Measurements from ENCODE around the gene ZNF554. TPM values are rescaled to one million over a fixed set of nuclear protein-coding genes. Genes with fewer than 3 reads are reported as not detected.
"Not testable (repeated sequence)": the region's sequence is repeated elsewhere in the genome, so short reads cannot be mapped to it uniquely, and the experiment has no call there.

The ZNF554 gene
- total and polyA plus RNA-seq, 2 experiments from 2014 or later = 4.0 to 5.5 TPM

GRCh38 chr19:2867025-2867991 is 47.6 kb downstream of the ZNF554 start, which contains the start of gene ZNF556:
Gene ZNF556, plus strand, starts transcription at chr19:2867335. Its CDS starts 87 bp downstream, at chr19:2867422.
- 92% methylated on average over 32 of the region's 36 CpGs for WGBS (ENCODE audit: low lambda C conversion rate, missing lambda C conversion rate)
- H3K4me2 ChIP-seq = no peak within 1 kb of the TSS
- TF ChIP-seq EZH2phosphoT487 (IDR thresholded peaks at IDR 0.05; ENCODE audit: low read depth, severe bottlenecking, unreplicated experiment) = no peak

GRCh38 chr19:2869618-2870017 is 50.0 kb downstream of the ZNF554 start:
- no peaks in the 10 kb centered on the region for H3K27me3 ChIP-seq
- H3K27ac ChIP-seq = no peak overlapping the region
- H3K4me1 ChIP-seq (ENCODE audit: insufficient read depth) = no peaks in the 10 kb centered on the region
- no peaks in the 10 kb centered on the region for H3K9me3 ChIP-seq (ENCODE audit: low read depth)
- WGBS (ENCODE audit: low lambda C conversion rate, missing lambda C conversion rate) = 91% methylated on average over 10 of the region's 10 CpGs
- H4K20me1 ChIP-seq (ENCODE audit: insufficient read depth, poor library complexity, severe bottlenecking) = no peaks in the 10 kb centered on the region
- H3K79me2 ChIP-seq = no peaks in the 10 kb centered on the region
- H2AFZ ChIP-seq = no peak overlapping the region
- TF ChIP-seq CTCF (IDR thresholded peaks at IDR 0.05; ENCODE audit: poor library complexity) = no peak
- TF ChIP-seq EZH2 (IDR thresholded peaks at IDR 0.05; ENCODE audit: borderline replicate concordance) = no peak
- no peak for TF ChIP-seq EZH2phosphoT487 (IDR thresholded peaks at IDR 0.05; ENCODE audit: low read depth, severe bottlenecking, unreplicated experiment)
- no peaks in the 10 kb centered on the region for H3K36me3 ChIP-seq (replicated peaks; ENCODE audit: insufficient read depth, low read depth)
- H3K4me2 ChIP-seq = no peak overlapping the region
- DNase-seq (ENCODE audit: low spot score) = no peak
- no peak overlapping the region for H3K4me3 ChIP-seq
- H3K9me2 ChIP-seq (replicated peaks; ENCODE audit: insufficient read depth) = no peaks in the 10 kb centered on the region

More at GRCh38 chr19:2867025-2867991, 47.6 kb downstream of the ZNF554 start, which contains the start of gene ZNF556:
- Histone ChIP-seq H4K20me1 (ENCODE audit: insufficient read depth, poor library complexity, severe bottlenecking) (no peaks in the 10 kb centered on the region), H3K4me3 (no peak within 1 kb of the TSS), H3K36me3 (replicated peaks; ENCODE audit: insufficient read depth, low read depth) (no peaks in the 10 kb centered on the region), H3K9me2 (replicated peaks; ENCODE audit: insufficient read depth) (no peaks in the 10 kb centered on the region), H3K79me2 (no peaks in the 10 kb centered on the region), H3K9me3 (ENCODE audit: low read depth) (no peaks in the 10 kb centered on the region), H3K27me3 (no peaks in the 10 kb centered on the region), H2AFZ (no peak within 1 kb of the TSS), H3K4me1 (ENCODE audit: insufficient read depth) (no peaks in the 10 kb centered on the region), H3K27ac (no peak within 1 kb of the TSS)
- no peak for DNase-seq (ENCODE audit: low spot score)

GRCh38 chr19:2872175-2872574 is 52.5 kb downstream of the ZNF554 start:
- H3K79me2 ChIP-seq; H3K9me3 ChIP-seq (ENCODE audit: low read depth); H4K20me1 ChIP-seq (ENCODE audit: insufficient read depth, poor library complexity, severe bottlenecking); H3K4me3 ChIP-seq; H3K9me2 ChIP-seq (replicated peaks; ENCODE audit: insufficient read depth); DNase-seq (ENCODE audit: low spot score); H3K4me2 ChIP-seq; H3K36me3 ChIP-seq (replicated peaks; ENCODE audit: insufficient read depth, low read depth); H2AFZ ChIP-seq; H3K27ac ChIP-seq; H3K4me1 ChIP-seq (ENCODE audit: insufficient read depth); H3K27me3 ChIP-seq: not testable (repeated sequence)
- 52% methylated on average over 3 of the region's 11 CpGs for WGBS (ENCODE audit: low lambda C conversion rate, missing lambda C conversion rate)

GRCh38 chr19:2877398-2878331 is 58.0 kb downstream of the ZNF554 start:
- no peak for TF ChIP-seq EZH2 (IDR thresholded peaks at IDR 0.05; ENCODE audit: borderline replicate concordance)
- TF ChIP-seq EZH2phosphoT487 (IDR thresholded peaks at IDR 0.05; ENCODE audit: low read depth, severe bottlenecking, unreplicated experiment) = no peak
- no peak for TF ChIP-seq CTCF (IDR thresholded peaks at IDR 0.05; ENCODE audit: poor library complexity)
- Histone ChIP-seq H3K4me1 (ENCODE audit: insufficient read depth) (no peaks in the 10 kb centered on the region), H2AFZ (no peak overlapping the region), H3K9me3 (ENCODE audit: low read depth) (peaks cover 6% of the 10 kb centered on the region), H3K4me3 (no peak overlapping the region), H3K36me3 (replicated peaks; ENCODE audit: insufficient read depth, low read depth) (no peaks in the 10 kb centered on the region), H3K4me2 (no peak overlapping the region), H3K27me3 (no peaks in the 10 kb centered on the region), H3K79me2 (no peaks in the 10 kb centered on the region), H3K9me2 (replicated peaks; ENCODE audit: insufficient read depth) (no peaks in the 10 kb centered on the region), H4K20me1 (ENCODE audit: insufficient read depth, poor library complexity, severe bottlenecking) (no peaks in the 10 kb centered on the region), H3K27ac (no peak overlapping the region)
- no peak for DNase-seq (ENCODE audit: low spot score)
- WGBS (ENCODE audit: low lambda C conversion rate, missing lambda C conversion rate) = 92% methylated on average over 32 of the region's 32 CpGs

Measured in hepatocyte (in vitro differentiated cells).